Measurements from ENCODE around the gene ASB11.
"Not testable (repeated sequence)": the region's sequence is repeated elsewhere in the genome, so short reads cannot be mapped to it uniquely, and the experiment has no call there.

ASB11 gene

DNA sequence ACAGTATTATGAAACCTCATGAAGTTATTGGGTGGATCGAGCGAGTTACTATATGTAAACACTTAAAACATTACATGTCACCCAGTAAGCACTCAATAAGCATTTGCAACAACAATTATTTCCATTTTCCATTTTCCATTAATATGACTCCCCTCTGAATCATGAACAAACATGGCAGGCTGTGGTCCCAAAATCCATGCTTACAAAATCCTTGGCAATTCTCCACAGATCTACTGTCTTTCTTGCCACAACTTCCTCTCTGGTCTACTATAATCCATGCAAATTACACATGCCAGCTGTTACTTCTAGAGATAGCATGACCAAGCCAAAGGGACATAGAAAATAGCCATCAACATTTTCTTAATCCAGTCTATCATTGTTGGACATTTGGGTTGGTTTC is 22.0 kb downstream of the ASB11 start:
- no peak overlapping the region for H3K4me3 ChIP-seq (ENCODE audit: low read depth, low read length)
- TF ChIP-seq, protein P1, sequence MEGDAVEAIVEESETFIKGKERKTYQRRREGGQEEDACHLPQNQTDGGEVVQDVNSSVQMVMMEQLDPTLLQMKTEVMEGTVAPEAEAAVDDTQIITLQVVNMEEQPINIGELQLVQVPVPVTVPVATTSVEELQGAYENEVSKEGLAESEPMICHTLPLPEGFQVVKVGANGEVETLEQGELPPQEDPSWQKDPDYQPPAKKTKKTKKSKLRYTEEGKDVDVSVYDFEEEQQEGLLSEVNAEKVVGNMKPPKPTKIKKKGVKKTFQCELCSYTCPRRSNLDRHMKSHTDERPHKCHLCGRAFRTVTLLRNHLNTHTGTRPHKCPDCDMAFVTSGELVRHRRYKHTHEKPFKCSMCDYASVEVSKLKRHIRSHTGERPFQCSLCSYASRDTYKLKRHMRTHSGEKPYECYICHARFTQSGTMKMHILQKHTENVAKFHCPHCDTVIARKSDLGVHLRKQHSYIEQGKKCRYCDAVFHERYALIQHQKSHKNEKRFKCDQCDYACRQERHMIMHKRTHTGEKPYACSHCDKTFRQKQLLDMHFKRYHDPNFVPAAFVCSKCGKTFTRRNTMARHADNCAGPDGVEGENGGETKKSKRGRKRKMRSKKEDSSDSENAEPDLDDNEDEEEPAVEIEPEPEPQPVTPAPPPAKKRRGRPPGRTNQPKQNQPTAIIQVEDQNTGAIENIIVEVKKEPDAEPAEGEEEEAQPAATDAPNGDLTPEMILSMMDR (IDR thresholded peaks at IDR 0.05; ENCODE audit: borderline replicate concordance, insufficient read depth, low read depth, low read length), result no peak

DNA sequence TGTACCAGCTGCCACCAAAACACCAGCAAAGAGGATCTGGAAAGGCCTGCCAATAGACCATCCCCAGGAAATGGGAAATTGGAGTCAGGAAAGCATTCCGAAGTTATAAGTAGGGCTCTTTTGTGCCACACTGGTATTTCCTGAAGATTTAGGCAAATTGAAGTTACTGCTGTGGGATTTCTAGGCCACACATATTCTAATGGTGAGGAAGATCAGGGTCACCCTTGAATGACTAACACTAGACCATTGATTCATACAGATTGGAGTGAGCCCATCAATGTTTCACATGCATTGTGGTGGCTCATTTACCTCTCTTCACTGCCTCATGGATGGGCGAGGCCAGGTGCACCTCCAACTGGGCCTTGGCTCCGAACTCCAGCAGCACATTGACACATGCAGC is 22.6 kb downstream of the ASB11 start:
- no peak overlapping the region for H3K4me3 ChIP-seq (ENCODE audit: low read depth, low read length)
- TF ChIP-seq, protein P1 (IDR thresholded peaks at IDR 0.05; ENCODE audit: borderline replicate concordance, insufficient read depth, low read depth, low read length), result no peak

DNA sequence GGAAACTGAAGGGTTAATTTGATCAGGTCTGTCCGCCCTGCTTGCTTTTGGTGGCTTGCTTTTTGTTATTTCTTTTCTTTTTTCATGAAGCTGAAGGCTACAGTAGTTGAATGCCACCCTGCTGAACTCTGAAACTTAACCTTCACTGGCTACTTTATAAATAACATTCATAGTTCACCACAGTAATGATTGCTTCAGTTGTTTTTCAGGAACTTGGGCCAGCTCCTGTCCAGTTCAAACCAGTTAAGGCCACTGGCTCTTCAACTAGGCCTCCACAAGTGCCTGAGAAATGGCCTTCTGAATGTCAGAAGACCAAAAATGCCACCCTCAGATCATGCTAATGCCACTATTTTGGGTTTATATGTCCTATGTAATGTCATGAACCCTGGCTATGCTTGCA is 37.8 kb downstream of the ASB11 start:
- no peak overlapping the region for H3K4me3 ChIP-seq (ENCODE audit: low read depth, low read length)
- TF ChIP-seq, protein P1 (IDR thresholded peaks at IDR 0.05; ENCODE audit: borderline replicate concordance, insufficient read depth, low read depth, low read length), result no peak

DNA sequence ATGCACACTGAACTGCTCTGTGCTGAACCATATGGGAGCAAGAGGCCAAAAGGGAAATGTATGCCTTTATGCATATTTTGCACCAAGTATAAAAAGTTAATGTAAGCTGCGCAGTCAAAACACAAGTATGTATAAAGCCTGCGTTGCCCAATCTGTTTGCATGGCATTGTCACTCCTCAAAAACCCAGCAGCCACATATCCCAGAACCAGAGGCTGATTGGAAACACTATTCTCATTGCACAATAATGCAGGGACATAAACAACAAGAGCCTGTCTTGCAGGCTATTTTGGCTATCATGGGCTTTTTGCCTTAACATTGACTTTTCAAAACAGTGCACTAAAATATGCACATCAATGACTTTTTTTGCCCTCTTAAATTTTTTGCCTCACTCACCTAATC is 40.5 kb downstream of the ASB11 start:
- no peak overlapping the region for H3K4me3 ChIP-seq (ENCODE audit: low read depth, low read length)
- TF ChIP-seq, protein P1 (IDR thresholded peaks at IDR 0.05; ENCODE audit: borderline replicate concordance, insufficient read depth, low read depth, low read length), result no peak

DNA sequence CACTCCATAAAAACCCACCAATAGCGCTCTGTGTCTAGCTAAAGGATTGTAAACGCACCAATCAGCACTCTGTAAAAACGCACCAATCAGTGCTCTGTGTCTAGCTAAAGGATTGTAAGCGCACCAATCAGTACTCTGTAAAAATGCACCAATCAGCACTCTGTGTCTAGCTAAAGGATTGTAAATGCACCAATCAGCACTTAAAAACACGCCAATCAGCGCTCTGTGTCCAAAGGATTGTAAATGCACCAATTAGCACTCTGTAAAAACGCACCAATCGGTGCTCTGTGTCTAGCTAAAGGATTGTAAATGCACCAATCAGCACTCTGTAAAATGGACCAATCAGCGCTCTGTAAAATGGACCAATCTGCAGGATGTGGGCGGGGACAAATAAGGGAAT is 42.2 kb downstream of the ASB11 start:
- H3K4me3 ChIP-seq (ENCODE audit: low read depth, low read length), result not testable (repeated sequence)

DNA sequence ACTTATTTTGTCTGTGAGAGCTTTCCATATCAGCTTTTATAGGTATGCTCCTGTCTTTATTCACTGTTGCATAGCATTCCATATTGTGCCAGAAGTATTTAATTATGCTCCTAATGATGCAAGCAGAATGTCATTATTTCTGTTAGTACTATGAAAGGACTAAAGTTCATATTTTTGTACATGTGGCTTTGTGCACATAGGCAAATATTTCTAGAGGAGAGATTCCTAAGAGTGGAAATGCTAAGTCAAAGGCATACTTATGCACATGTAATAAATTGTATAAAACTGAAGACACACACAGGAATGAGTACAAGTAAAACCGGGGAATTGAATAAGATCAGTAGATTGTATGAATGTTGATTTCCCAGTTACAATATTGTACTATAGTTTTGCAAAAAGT is 43.7 kb downstream of the ASB11 start:
- no peak overlapping the region for H3K4me3 ChIP-seq (ENCODE audit: low read depth, low read length)
- TF ChIP-seq, protein P1 (IDR thresholded peaks at IDR 0.05; ENCODE audit: borderline replicate concordance, insufficient read depth, low read depth, low read length), result no peak

DNA sequence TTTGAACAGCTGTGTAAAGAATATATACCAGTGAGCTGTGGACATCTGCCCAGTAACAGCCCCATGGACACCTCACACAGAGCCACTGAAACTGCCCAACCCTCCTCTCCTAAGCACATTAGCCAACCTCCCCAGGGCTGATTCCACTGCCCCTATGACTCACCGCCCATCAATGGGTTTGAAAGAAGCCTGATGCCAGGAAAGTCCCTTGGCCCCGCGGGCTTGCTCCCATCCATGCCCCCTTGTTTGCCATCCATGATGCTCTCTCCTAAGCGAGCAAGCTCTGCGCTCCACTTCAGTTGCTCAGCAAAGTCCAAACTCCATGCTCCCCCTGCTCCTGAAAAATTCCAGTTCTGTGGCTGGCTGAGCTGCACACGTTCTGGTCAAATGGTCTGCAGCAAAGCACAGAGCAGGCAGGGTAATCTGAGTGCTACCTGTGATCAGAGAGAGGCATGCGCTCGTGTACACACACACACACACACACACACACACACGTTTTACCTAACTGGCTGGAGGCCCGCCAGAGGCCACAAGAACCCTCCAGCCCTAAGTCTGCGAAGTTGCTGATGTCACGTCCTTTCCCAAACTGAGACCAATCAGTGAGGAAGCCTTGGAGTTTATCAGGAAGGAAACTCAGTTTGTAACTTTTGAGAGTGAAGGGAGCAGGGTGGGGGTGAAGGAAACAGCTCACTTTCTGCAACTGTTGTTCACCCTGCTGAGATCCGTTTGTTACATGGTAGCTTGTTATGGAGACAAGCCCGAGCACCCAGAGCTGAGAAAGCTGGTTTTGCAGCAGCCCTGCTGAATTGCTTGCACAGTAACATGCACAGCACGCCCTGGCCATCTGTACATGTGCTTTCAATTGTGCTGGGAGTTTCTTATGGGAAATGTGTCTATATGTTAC is 45.6 kb downstream of the ASB11 start, which contains the start of gene ASB9:
ASB9 (minus strand) TSS at position 466 of the 904 bp plus-strand sequence; CDS start at position 257, 209 bp downstream.
- H3K4me3 ChIP-seq (ENCODE audit: low read depth, low read length), result no peak within 1 kb of the TSS
- TF ChIP-seq, protein P1 (IDR thresholded peaks at IDR 0.05; ENCODE audit: borderline replicate concordance, insufficient read depth, low read depth, low read length), result no peak

Measured in GM12875 (cell line).